ENCODE results near the gene ARHGEF19.
"Not testable (repeated sequence)": the region's sequence is repeated elsewhere in the genome, so short reads cannot be mapped to it uniquely, and the experiment has no call there.

The ARHGEF19 gene

DNA sequence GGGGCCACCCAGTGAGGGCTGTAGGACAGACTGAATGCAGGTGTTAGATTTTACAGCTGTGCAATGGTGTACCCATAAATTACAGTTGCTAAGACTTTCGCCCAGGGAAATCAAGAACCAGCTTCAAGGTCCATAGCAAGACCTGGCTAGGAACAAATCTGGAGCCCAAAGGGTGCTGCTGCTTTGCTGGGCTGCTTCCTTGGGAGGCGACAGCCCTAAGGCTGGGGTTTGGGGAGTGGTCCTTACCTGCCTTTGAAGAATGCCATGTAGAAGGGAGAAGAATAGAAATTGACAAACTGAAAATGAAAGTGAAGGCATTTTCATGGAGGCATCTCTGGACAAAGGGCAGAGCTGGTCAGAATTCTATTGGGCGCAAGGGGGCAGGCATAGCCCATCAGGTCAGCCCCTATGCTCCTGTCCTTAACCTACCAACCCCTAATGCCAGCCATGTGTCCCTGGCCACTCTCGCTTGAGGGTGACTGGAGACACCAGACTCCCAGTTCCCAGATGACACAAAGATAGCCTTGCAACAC, 7.6 kb upstream of the ARHGEF19 start:
- H3K4me3 ChIP-seq (ENCODE audit: low read depth, low read length): no peak overlapping the region
- DNase-seq (ENCODE audit: low read depth): no peak
- no peak for TF ChIP-seq CTCF (IDR thresholded peaks at IDR 0.05; ENCODE audit: low read depth, low read length, missing control alignments)

- H3K4me3 ChIP-seq (ENCODE audit: low read depth, low read length): no peak overlapping the region
- no peak for DNase-seq (ENCODE audit: low read depth)
- TF ChIP-seq CTCF (IDR thresholded peaks at IDR 0.05; ENCODE audit: low read depth, low read length, missing control alignments): no peak
These were observed 6.2 kb upstream of the ARHGEF19 start for GRCh38 chr1:16218674-16219071.

- TF ChIP-seq CTCF (IDR thresholded peaks at IDR 0.05; ENCODE audit: low read depth, low read length, missing control alignments): no peak
- H3K4me3 ChIP-seq (ENCODE audit: low read depth, low read length): no peak overlapping the region
- DNase-seq (ENCODE audit: low read depth): no peak
These were observed 5.7 kb upstream of the ARHGEF19 start for GRCh38 chr1:16218014-16218673.

- peak overlapping the region; percentile 61 for H3K4me3 ChIP-seq (ENCODE audit: low read depth, low read length)
- DNase-seq (ENCODE audit: low read depth): peak; percentile 82
- no peak for TF ChIP-seq CTCF (IDR thresholded peaks at IDR 0.05; ENCODE audit: low read depth, low read length, missing control alignments)
These were observed 4.8 kb upstream of the ARHGEF19 start for GRCh38 chr1:16217061-16217785.

DNA sequence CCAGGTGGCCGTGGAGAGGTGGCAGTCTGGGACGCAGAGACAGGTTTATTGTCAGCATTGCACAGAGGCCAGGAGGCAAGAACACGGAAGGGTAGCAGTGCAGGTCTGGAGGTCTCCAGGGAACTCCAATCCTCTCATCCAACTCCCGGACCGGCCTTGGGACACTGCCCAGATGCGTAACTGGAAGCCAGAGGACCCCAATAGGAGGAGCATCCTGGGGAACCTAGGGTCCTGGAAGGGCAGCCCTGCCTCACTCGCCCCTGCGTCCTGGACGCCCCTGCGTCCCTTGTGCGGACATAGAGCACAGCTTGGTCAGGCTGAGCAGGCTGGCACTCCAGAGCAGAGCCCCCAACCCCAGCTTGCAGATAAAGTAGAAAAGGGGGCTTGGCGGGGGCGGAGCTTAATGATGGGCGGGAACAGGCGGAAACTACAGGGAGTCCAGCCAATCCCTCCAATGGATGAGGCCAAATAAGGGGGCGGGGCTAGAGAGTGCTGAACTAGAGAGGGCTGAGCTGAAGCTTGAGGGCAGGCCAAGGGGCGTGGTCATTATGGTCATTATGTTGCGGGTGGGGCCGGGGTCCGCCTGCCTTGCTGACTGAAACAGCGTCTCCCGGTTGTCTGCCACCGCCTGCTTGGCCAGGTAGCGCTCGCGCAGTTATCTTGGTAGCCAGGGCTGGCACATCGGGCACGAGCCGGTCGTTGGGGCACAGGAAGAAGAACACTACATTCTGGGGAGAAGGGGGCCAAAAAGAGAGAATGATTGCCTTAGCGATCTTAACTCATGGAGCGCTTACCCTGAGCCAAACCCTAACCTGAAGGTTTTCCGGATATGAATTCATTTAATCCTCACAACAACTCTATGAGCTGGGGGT, 3.7 kb upstream of the ARHGEF19 start:
- peak; percentile 68 for DNase-seq (ENCODE audit: low read depth)
- H3K4me3 ChIP-seq (ENCODE audit: low read depth, low read length): peak overlapping the region; percentile 61
- no peak for TF ChIP-seq CTCF (IDR thresholded peaks at IDR 0.05; ENCODE audit: low read depth, low read length, missing control alignments)

- not testable (repeated sequence) for DNase-seq (ENCODE audit: low read depth); H3K4me3 ChIP-seq (ENCODE audit: low read depth, low read length)
These were observed 2.8 kb upstream of the ARHGEF19 start for GRCh38 chr1:16215240-16215639.

DNA sequence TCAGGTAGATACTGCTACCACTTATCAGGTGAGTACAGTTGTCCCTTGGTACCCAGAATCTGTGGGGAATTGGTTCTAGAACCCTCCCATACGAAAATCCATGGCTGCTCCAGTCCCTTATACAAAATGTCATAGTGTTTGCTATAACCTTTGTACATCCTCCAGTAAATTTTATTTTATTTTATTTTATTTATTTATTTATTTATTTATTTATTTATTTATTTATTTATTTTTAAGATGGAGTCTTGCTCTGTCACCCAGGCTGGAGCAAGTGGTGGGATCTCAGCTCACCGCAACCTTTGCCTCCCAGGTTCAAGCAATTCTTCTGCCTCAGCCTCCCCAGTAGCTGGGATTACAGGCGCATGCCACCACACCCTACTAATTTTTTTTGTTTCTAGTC, 1.1 kb upstream of the ARHGEF19 start:
- not testable (repeated sequence) for H3K4me3 ChIP-seq (ENCODE audit: low read depth, low read length); DNase-seq (ENCODE audit: low read depth)
